HEK293 (cell line): ENCODE results near the gene GSAP.

ENCODE experiments used
- CTCF ChIP-seq: fragments of 450-650 bp; formaldehyde crosslinking; IDR thresholded peaks from 2 replicates; pipeline ENCODE4 v1.5.1; 2016; ENCODE audit warnings: missing biosample characterization, missing genetic modification characterization
- ZFP3 ChIP-seq: fragments of 450-650 bp; formaldehyde crosslinking; IDR thresholded peaks from 2 replicates; pipeline ENCODE4 v1.5.1; 2016; ENCODE audit warnings: low read depth, missing biosample characterization, missing genetic modification characterization
- ZNF175 ChIP-seq: fragments of 450-650 bp; formaldehyde crosslinking; IDR thresholded peaks from 2 replicates; pipeline ENCODE4 v1.5.1; 2016; ENCODE audit warnings: missing biosample characterization, missing genetic modification characterization
- ZNF239 ChIP-seq: fragments of 450-650 bp; formaldehyde crosslinking; IDR thresholded peaks from 2 replicates; pipeline ENCODE4 v1.5.1; 2016; ENCODE audit warnings: missing biosample characterization, missing genetic modification characterization
- ZNF76 ChIP-seq: fragments of 450-650 bp; formaldehyde crosslinking; IDR thresholded peaks from 2 replicates; pipeline ENCODE4; 2016; ENCODE audit warnings: low read depth, missing biosample characterization, missing genetic modification characterization, borderline replicate concordance

- TF ChIP-seq ZNF76 (tag by site-specific recombination) = no peak
- TF ChIP-seq ZNF239 (tag by site-specific recombination) = no peak
- TF ChIP-seq ZFP3 (tag by site-specific recombination) = no peak
- no peak for TF ChIP-seq CTCF (tag by site-specific recombination)
- no peak for TF ChIP-seq ZNF175 (tag by site-specific recombination)
These were observed 12.7 kb upstream of the GSAP start for GRCh38 chr7:77428777-77429231.
